Measurements from ENCODE around the gene HELZ. TPM values are rescaled to one million over a fixed set of nuclear protein-coding genes. Genes with fewer than 3 reads are reported as not detected.

HELZ gene
- total RNA-seq, 1 donor from 2014 or later, result 51.1 TPM

DNA sequence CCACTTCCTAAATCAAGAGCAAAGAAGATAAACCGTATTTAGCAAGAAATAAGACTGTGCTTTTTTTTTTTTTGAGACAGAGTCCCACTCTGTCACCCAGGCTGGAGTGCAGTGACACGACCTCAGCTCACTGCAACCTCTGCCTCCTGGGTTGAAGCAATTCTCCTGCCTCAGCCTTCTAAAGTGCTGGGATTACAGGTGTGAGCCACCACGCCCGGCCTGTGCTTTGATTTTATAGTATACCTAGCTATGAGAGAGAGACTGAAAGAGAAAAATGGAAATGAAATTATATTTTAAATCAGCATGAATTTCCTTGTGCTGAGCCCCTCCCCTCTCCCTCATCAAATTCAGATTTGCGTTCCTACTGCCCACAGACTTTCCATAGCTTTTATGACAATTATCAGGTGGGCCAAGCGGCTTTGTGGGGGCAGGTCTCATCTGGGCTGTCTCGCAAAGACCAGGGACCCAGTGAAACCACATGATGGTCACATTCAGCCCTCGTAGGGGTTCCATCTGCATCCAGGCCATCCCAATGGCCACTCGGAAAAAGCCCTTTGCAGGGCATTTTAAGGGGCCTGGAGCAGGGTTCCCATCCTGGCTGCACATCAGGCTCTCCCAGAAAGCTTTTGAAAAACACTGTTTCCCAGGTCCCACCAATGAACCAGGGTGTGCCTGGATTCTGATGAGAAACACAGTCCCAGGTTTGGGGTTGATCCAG is 192.1 kb downstream of the HELZ start:
- FAIRE-seq (no peak), DNase-seq (ENCODE audit: low read depth) (no peak)
- Histone ChIP-seq H3K4me3 (ENCODE audit: low read depth, low read length) (no peak overlapping the region), H3K36me3 (ENCODE audit: control insufficient read depth, insufficient read depth, low read length) (no peaks in the 10 kb centered on the region), H3K27me3 (ENCODE audit: control insufficient read depth, insufficient read depth, low read length) (no peaks in the 10 kb centered on the region)
- TF ChIP-seq, protein P1, sequence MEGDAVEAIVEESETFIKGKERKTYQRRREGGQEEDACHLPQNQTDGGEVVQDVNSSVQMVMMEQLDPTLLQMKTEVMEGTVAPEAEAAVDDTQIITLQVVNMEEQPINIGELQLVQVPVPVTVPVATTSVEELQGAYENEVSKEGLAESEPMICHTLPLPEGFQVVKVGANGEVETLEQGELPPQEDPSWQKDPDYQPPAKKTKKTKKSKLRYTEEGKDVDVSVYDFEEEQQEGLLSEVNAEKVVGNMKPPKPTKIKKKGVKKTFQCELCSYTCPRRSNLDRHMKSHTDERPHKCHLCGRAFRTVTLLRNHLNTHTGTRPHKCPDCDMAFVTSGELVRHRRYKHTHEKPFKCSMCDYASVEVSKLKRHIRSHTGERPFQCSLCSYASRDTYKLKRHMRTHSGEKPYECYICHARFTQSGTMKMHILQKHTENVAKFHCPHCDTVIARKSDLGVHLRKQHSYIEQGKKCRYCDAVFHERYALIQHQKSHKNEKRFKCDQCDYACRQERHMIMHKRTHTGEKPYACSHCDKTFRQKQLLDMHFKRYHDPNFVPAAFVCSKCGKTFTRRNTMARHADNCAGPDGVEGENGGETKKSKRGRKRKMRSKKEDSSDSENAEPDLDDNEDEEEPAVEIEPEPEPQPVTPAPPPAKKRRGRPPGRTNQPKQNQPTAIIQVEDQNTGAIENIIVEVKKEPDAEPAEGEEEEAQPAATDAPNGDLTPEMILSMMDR (IDR thresholded peaks at IDR 0.05; ENCODE audit: insufficient read depth, low read length, severe bottlenecking), result no peak

DNA sequence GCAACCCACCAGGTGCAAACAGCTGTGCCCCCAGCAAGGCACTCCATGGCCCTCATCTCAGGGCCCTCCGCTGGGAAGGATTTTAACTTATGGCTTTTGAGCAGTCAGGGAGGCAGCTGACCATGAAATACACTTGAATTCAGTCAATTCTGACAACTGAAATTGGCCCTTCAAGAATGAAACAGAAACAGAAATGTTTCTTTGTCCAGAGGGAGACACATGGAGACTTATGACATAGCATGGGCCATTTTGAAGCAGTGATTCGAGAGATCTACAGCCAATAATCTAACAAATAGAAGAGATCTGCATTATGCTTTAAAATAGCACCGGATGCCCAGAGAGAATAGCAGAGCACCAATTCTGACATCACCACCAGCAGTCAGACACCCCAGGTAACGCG is 193.2 kb downstream of the HELZ start:
- H3K27me3 ChIP-seq (ENCODE audit: control insufficient read depth, insufficient read depth, low read length), result no peaks in the 10 kb centered on the region
- no peak for FAIRE-seq
- DNase-seq (ENCODE audit: low read depth), result no peak
- no peaks in the 10 kb centered on the region for H3K36me3 ChIP-seq (ENCODE audit: control insufficient read depth, insufficient read depth, low read length)
- TF ChIP-seq, protein P1 (IDR thresholded peaks at IDR 0.05; ENCODE audit: insufficient read depth, low read length, severe bottlenecking), result no peak
- H3K4me3 ChIP-seq (ENCODE audit: low read depth, low read length), result no peak overlapping the region

DNA sequence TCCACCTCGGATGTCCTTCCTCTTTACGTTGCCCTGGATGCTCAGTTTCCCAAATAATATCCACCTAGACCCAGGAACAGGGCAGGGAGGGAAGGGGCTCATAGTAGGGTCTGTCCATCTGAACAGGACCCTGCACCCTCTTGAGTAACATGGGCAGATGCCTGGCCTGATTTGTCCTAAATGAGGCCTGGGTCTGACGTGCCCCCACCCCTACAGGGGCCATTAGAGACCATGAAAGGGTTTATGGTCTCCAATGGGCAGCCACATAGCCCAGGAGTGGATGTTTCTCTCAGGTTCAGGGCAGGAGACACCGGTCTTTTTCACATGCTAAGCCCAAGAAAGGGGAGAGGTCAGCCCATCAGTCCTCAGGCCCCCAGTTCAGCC is 193.8 kb downstream of the HELZ start:
- H3K36me3 ChIP-seq (ENCODE audit: control insufficient read depth, insufficient read depth, low read length), result no peaks in the 10 kb centered on the region
- H3K4me3 ChIP-seq (ENCODE audit: low read depth, low read length), result no peak overlapping the region
- no peaks in the 10 kb centered on the region for H3K27me3 ChIP-seq (ENCODE audit: control insufficient read depth, insufficient read depth, low read length)
- FAIRE-seq (no peak), DNase-seq (ENCODE audit: low read depth) (no peak)
- TF ChIP-seq, protein P1 (IDR thresholded peaks at IDR 0.05; ENCODE audit: insufficient read depth, low read length, severe bottlenecking), result no peak

DNA sequence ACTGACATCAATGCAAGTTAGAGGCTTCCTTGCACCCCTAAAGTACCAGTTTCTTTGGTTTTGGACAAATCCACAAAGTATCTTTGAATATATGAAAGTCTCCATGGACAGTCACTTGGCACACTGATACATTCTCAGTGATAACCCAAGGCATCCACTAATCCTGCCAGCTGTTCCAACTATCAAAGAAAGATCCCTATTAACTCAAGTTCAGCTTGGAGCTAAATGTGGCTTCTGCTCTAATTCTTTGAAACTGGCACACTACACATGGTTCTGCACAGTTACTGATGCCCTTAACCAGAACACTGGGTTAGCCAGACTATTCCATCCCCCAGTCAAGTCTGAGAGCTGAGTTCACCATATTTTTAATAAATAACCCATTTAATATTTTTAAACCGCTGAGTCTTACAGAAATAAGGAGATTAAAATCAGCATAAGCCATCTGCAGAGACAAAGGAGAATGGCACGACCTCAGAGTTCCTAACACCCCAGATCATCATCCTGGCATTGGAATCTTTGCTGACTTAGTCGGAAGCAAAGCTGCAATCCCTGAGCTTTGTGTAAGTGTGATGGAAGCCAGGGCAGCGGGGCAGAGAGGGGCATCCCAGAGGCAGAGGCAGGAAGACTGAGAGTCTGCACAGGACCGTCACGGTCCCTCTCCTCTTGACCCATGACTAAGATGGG is 194.4 kb downstream of the HELZ start:
- no peaks in the 10 kb centered on the region for H3K27me3 ChIP-seq (ENCODE audit: control insufficient read depth, insufficient read depth, low read length)
- H3K4me3 ChIP-seq (ENCODE audit: low read depth, low read length), result no peak overlapping the region
- FAIRE-seq (no peak), DNase-seq (ENCODE audit: low read depth) (no peak)
- TF ChIP-seq, protein P1 (IDR thresholded peaks at IDR 0.05; ENCODE audit: insufficient read depth, low read length, severe bottlenecking), result no peak
- H3K36me3 ChIP-seq (ENCODE audit: control insufficient read depth, insufficient read depth, low read length), result no peaks in the 10 kb centered on the region

DNA sequence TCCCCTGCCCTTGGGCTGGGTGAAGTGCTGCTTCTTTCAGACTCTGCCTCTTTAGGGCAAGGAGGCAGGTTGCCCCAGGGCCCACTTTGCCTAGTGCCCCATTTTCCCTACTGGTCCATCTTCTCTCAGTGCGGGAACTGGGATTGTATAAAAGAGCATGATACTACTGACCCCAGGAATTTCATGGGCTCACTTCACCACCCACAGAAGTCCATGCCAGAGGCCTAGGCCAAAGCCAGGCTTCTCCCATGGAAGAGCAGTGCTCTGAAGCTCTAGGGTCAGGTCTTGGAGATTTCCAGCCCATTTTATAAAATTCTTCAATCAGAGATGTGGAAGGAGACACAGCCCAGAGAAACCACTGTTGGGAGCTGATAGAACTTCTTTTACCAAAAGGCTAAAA is 194.9 kb downstream of the HELZ start:
- Histone ChIP-seq H3K27me3 (ENCODE audit: control insufficient read depth, insufficient read depth, low read length) (no peaks in the 10 kb centered on the region), H3K4me3 (ENCODE audit: low read depth, low read length) (no peak overlapping the region), H3K36me3 (ENCODE audit: control insufficient read depth, insufficient read depth, low read length) (no peaks in the 10 kb centered on the region)
- DNase-seq (ENCODE audit: low read depth) (no peak), FAIRE-seq (no peak)
- TF ChIP-seq, protein P1 (IDR thresholded peaks at IDR 0.05; ENCODE audit: insufficient read depth, low read length, severe bottlenecking), result no peak

All from bronchial epithelial cell (primary cell).